BLaER1 treated with 17β-estradiol and CSF1 and Interleukin-3, amounts not matched to agents 10 nM and 100 nM (cell line): ENCODE data around the gene ARHGEF25.
A peak's percentile ranks its signal among the peaks of the same experiment; 100 is the strongest.

Experiments used
- H3K27ac ChIP-seq, 11 experiments: shearing (Covaris generic); formaldehyde crosslinking; 2 replicates each; pipeline ENCODE4 v1.8.1; 2022
- H3K27me3 ChIP-seq, 11 experiments: shearing (Covaris generic); formaldehyde crosslinking; 2 replicates each; pipeline ENCODE4 v1.8.1; 2022
- H3K36me3 ChIP-seq, 11 experiments: shearing (Covaris generic); formaldehyde crosslinking; 2 replicates each; pipeline ENCODE4 v1.8.1; 2022
- H3K4me1 ChIP-seq, 10 experiments: shearing (Covaris generic); formaldehyde crosslinking; 2 replicates each; pipeline ENCODE4 v1.8.1; 2022
- H3K4me2 ChIP-seq, 11 experiments: shearing (Covaris generic); formaldehyde crosslinking; 2 replicates each; pipeline ENCODE4 v1.8.1; 2022
- H3K4me3 ChIP-seq, 10 experiments: shearing (Covaris generic); formaldehyde crosslinking; 2 replicates each; pipeline ENCODE4 v1.8.1; 2022
- H3K9ac ChIP-seq, 11 experiments: shearing (Covaris generic); formaldehyde crosslinking; 2 replicates each; pipeline ENCODE4 v1.8.1; 2022
- H3K9me3 ChIP-seq, 11 experiments: shearing (Covaris generic); formaldehyde crosslinking; replicated peaks in 1 of 11; 2 replicates each; pipeline ENCODE4 v1.8.1; 2022
- H4K20me1 ChIP-seq, 11 experiments: shearing (Covaris generic); formaldehyde crosslinking; 2 replicates each; pipeline ENCODE4 v1.8.1; 2022
- Cebpa-rat ChIP-seq, 11 experiments: shearing (Covaris generic); IDR thresholded peaks; 2 replicates each; pipeline ENCODE4 v1.8.1; 2022

The ARHGEF25 gene

GRCh38 chr12:57603815-57604453 is 7.3 kb upstream of the ARHGEF25 start:
- H3K4me2 ChIP-seq, result peak overlapping the region; percentile 78 to 94 (median 89)
- peak overlapping the region in 10 of 11 experiments; percentile 66 to 74 (median 70); a peak in 19 of 22 replicates for H3K9ac ChIP-seq
- H3K4me3 ChIP-seq, result peak overlapping the region; percentile 51 to 72 (median 60)
- no peaks in the 10 kb centered on the region for H3K9me3 ChIP-seq
- TF ChIP-seq Cebpa-rat (IDR thresholded peaks at IDR 0.05), result no peak
- peaks cover 0 to 36% (median 10%) of the 10 kb centered on the region in 11 experiments; a peak in 7 of 22 replicates for H3K36me3 ChIP-seq
- H3K4me1 ChIP-seq, result peaks cover 21 to 43% (median 34%) of the 10 kb centered on the region in 10 experiments; a peak in 19 of 20 replicates
- no peaks in the 10 kb centered on the region for H4K20me1 ChIP-seq
- peaks cover 36 to 65% (median 54%) of the 10 kb centered on the region in 11 experiments for H3K27me3 ChIP-seq
- peak overlapping the region in 10 of 11 experiments; percentile 56 to 71 (median 66); a peak in 16 of 22 replicates for H3K27ac ChIP-seq

- peak within 1 kb of the TSS; percentile 29 to 74 (median 70); a peak in 21 of 22 replicates for H3K9ac ChIP-seq
- H4K20me1 ChIP-seq, result no peaks in the 10 kb centered on the region
- H3K27me3 ChIP-seq, result peaks cover 38 to 70% (median 59%) of the 10 kb centered on the region in 11 experiments
- no peaks in the 10 kb centered on the region for H3K9me3 ChIP-seq
- peaks cover 21 to 48% (median 36%) of the 10 kb centered on the region in 10 experiments; a peak in 19 of 20 replicates for H3K4me1 ChIP-seq
- H3K4me2 ChIP-seq, result peak within 1 kb of the TSS; percentile 78 to 94 (median 89)
- peak within 1 kb of the TSS; percentile 51 to 72 (median 60) for H3K4me3 ChIP-seq
- H3K27ac ChIP-seq, result peak within 1 kb of the TSS; percentile 44 to 71 (median 65); a peak in 18 of 22 replicates
- H3K36me3 ChIP-seq, result peaks cover 0 to 30% (median 9%) of the 10 kb centered on the region in 11 experiments; a peak in 7 of 22 replicates
- no peak for TF ChIP-seq Cebpa-rat (IDR thresholded peaks at IDR 0.05)
These were observed 6.7 kb upstream of the ARHGEF25 start, which contains the start of gene DTX3 for GRCh38 chr12:57604454-57604991. DTX3 (plus strand) TSS chr12:57604824; CDS start chr12:57606518, 1,694 bp downstream.

- Histone ChIP-seq H3K36me3 (peaks cover 0 to 24% (median 9%) of the 10 kb centered on the region in 11 experiments; a peak in 7 of 22 replicates), H3K4me3 (peak overlapping the region; percentile 51 to 72 (median 60)), H3K9ac (peak overlapping the region; percentile 29 to 74 (median 66); a peak in 18 of 22 replicates), H3K27ac (peak overlapping the region in 10 of 11 experiments; percentile 16 to 71 (median 62); a peak in 16 of 22 replicates), H3K27me3 (peaks cover 39 to 75% (median 64%) of the 10 kb centered on the region in 11 experiments), H3K4me1 (peaks cover 21 to 43% (median 34%) of the 10 kb centered on the region in 10 experiments; a peak in 19 of 20 replicates), H3K4me2 (peak overlapping the region; percentile 78 to 94 (median 88)), H4K20me1 (no peaks in the 10 kb centered on the region), H3K9me3 (no peaks in the 10 kb centered on the region)
- TF ChIP-seq Cebpa-rat (IDR thresholded peaks at IDR 0.05), result no peak
These were observed 6.0 kb upstream of the ARHGEF25 start for GRCh38 chr12:57604992-57605810.

GRCh38 chr12:57605811-57606311 is 5.4 kb upstream of the ARHGEF25 start:
- no peak for TF ChIP-seq Cebpa-rat (IDR thresholded peaks at IDR 0.05)
- Histone ChIP-seq H3K4me3 (no peak overlapping the region), H4K20me1 (no peaks in the 10 kb centered on the region), H3K4me1 (peaks cover 24 to 45% (median 37%) of the 10 kb centered on the region in 10 experiments; a peak in 19 of 20 replicates), H3K9me3 (no peaks in the 10 kb centered on the region), H3K36me3 (peaks cover 0 to 17% (median 7%) of the 10 kb centered on the region in 11 experiments; a peak in 7 of 22 replicates), H3K9ac (no peak overlapping the region), H3K4me2 (peak overlapping the region; percentile 78 to 94 (median 88); a peak in 17 of 22 replicates), H3K27me3 (peaks cover 45 to 82% (median 71%) of the 10 kb centered on the region in 11 experiments), H3K27ac (no peak overlapping the region)

GRCh38 chr12:57606399-57606798 is 4.8 kb upstream of the ARHGEF25 start:
- peaks cover 26 to 50% (median 40%) of the 10 kb centered on the region in 10 experiments; a peak in 19 of 20 replicates for H3K4me1 ChIP-seq
- peaks cover 0 to 12% (median 4%) of the 10 kb centered on the region in 11 experiments; a peak in 6 of 22 replicates for H3K36me3 ChIP-seq
- no peak overlapping the region for H3K27ac ChIP-seq
- H4K20me1 ChIP-seq, result no peaks in the 10 kb centered on the region
- no peak overlapping the region for H3K9ac ChIP-seq
- peaks cover 49 to 87% (median 73%) of the 10 kb centered on the region in 11 experiments for H3K27me3 ChIP-seq
- peak overlapping the region in 3 of 11 experiments; percentile 78 to 90 (median 88); a peak in 1 of 22 replicates for H3K4me2 ChIP-seq
- no peak overlapping the region for H3K4me3 ChIP-seq
- TF ChIP-seq Cebpa-rat (IDR thresholded peaks at IDR 0.05), result no peak
- H3K9me3 ChIP-seq, result no peaks in the 10 kb centered on the region

GRCh38 chr12:57606821-57607220 is 4.4 kb upstream of the ARHGEF25 start:
- Histone ChIP-seq H3K27ac (no peak overlapping the region), H3K36me3 (peaks cover 0 to 8% (median under 1%) of the 10 kb centered on the region in 11 experiments; a peak in 4 of 22 replicates), H3K4me1 (peaks cover 26 to 52% (median 41%) of the 10 kb centered on the region in 10 experiments; a peak in 19 of 20 replicates), H3K9ac (no peak overlapping the region), H4K20me1 (no peaks in the 10 kb centered on the region), H3K4me3 (no peak overlapping the region), H3K9me3 (no peaks in the 10 kb centered on the region), H3K4me2 (no peak overlapping the region), H3K27me3 (peaks cover 49 to 87% (median 73%) of the 10 kb centered on the region in 11 experiments)
- TF ChIP-seq Cebpa-rat (IDR thresholded peaks at IDR 0.05), result no peak

- Histone ChIP-seq H3K4me3 (no peak overlapping the region), H3K4me1 (peaks cover 26 to 65% (median 54%) of the 10 kb centered on the region in 10 experiments; a peak in 19 of 20 replicates), H3K36me3 (no peaks in the 10 kb centered on the region), H3K9me3 (no peaks in the 10 kb centered on the region), H3K9ac (no peak overlapping the region), H3K4me2 (peak overlapping the region in 7 of 11 experiments; percentile 18 to 53 (median 37); a peak in 10 of 22 replicates), H4K20me1 (no peaks in the 10 kb centered on the region), H3K27ac (no peak overlapping the region), H3K27me3 (peaks cover 49 to 82% (median 69%) of the 10 kb centered on the region in 11 experiments)
- no peak for TF ChIP-seq Cebpa-rat (IDR thresholded peaks at IDR 0.05)
These were observed 3.1 kb upstream of the ARHGEF25 start for GRCh38 chr12:57607958-57608663.
